CD14-positive monocyte (primary cell): ENCODE measurements around the gene SDHAF1. TPM values are rescaled to one million over a fixed set of nuclear protein-coding genes. Genes with fewer than 3 reads are reported as not detected.

Experiments
- DNase-seq, 3 donors: peaks; one replicate each; pipeline ENCODE4 v3.0.0-alpha.2; 2011 to 2022
- H2AFZ ChIP-seq: 2 replicates; pipeline ENCODE4 v1.6.0; 2012; ENCODE audit warnings: mild to moderate bottlenecking, low read depth, low read length, inconsistent platforms; ENCODE audit not compliant: insufficient read depth, poor library complexity, severe bottlenecking
- H3K27ac ChIP-seq, 2 donors: 1 replicate in 1 of 2; 2 replicates in 1 of 2; pipeline ENCODE4 v1.5.1; 2012 to 2013; ENCODE audit warnings: low read length in 2 of 2, control low read depth in 1 of 2, inconsistent platforms in 1 of 2, low read depth in 1 of 2, mild to moderate bottlenecking in 1 of 2
- H3K27me3 ChIP-seq, 2 donors: one replicate each; pipeline versions ENCODE4 v1.6.0 to v1.6.1; 2011 to 2013; ENCODE audit warnings: low read length in 2 of 2; ENCODE audit not compliant: control insufficient read depth in 2 of 2, insufficient read depth in 2 of 2
- H3K36me3 ChIP-seq, 2 donors: replicated peaks in 1 of 2; 1 replicate in 1 of 2; 2 replicates in 1 of 2; pipeline versions ENCODE4 v1.5.1 to v1.6.1; 2012 to 2013; ENCODE audit warnings: low read length in 2 of 2, control low read depth in 1 of 2, inconsistent platforms in 1 of 2, mild to moderate bottlenecking in 1 of 2; ENCODE audit not compliant: insufficient read depth in 2 of 2, control insufficient read depth in 1 of 2
- H3K4me1 ChIP-seq, 2 donors: 1 replicate in 1 of 2; 2 replicates in 1 of 2; pipeline versions ENCODE4 v1.5.1 to v1.6.1; 2012 to 2013; ENCODE audit warnings: low read length in 2 of 2, control low read depth in 1 of 2, inconsistent platforms in 1 of 2, mild to moderate bottlenecking in 1 of 2, moderate library complexity in 1 of 2; ENCODE audit not compliant: insufficient read depth in 2 of 2, control insufficient read depth in 1 of 2
- H3K4me2 ChIP-seq: replicated peaks from 2 replicates; pipeline ENCODE3; 2012; ENCODE audit warnings: low read length, moderate library complexity, mild to moderate bottlenecking; ENCODE audit not compliant: poor library complexity, severe bottlenecking; ENCODE audit errors: extremely low read depth
- H3K4me3 ChIP-seq, 3 experiments: fragments of 200-600 bp in 1 of 3; sonication (generic) in 1 of 3; replicated peaks in 1 of 3; 1 replicate in 2 of 3; 2 replicates in 1 of 3; pipeline ENCODE4 v1.5.1; 2011 to 2013; ENCODE audit warnings: low read length in 3 of 3, mild to moderate bottlenecking in 3 of 3, control low read depth in 2 of 3, low read depth in 2 of 3, inconsistent platforms in 1 of 3, moderate library complexity in 1 of 3
- H3K79me2 ChIP-seq: 2 replicates; pipeline ENCODE4 v1.6.0; 2012; ENCODE audit warnings: mild to moderate bottlenecking, control low read depth, inconsistent platforms, low read length, moderate library complexity; ENCODE audit not compliant: insufficient read depth
- H3K9ac ChIP-seq: 2 replicates; pipeline ENCODE4 v1.6.0; 2017; ENCODE audit warnings: low read length, mild to moderate bottlenecking; ENCODE audit not compliant: insufficient read depth, poor library complexity, severe bottlenecking
- H3K9me3 ChIP-seq, 2 donors: replicated peaks in 1 of 2; 1 replicate in 1 of 2; 2 replicates in 1 of 2; pipeline versions ENCODE4 v1.5.1 to v1.6.1; 2012 to 2013; ENCODE audit warnings: low read length in 2 of 2, control low read depth in 1 of 2; ENCODE audit not compliant: control insufficient read depth in 1 of 2, insufficient read depth in 1 of 2
- H4K20me1 ChIP-seq: 2 replicates; pipeline ENCODE4 v1.6.0; 2012; ENCODE audit warnings: mild to moderate bottlenecking, low read length, control low read depth, moderate library complexity; ENCODE audit not compliant: insufficient read depth
- H3K27ac Mint-ChIP-seq, 7 donors: one replicate each; pipeline ENCODE4 v1.8.0; 2020; ENCODE audit warnings: mild to moderate bottlenecking in 7 of 7, mixed read lengths in 7 of 7, moderate library complexity in 6 of 7, inconsistent platforms in 2 of 7
- H3K27me3 Mint-ChIP-seq, 3 donors: one replicate each; pipeline ENCODE4 v1.8.0; 2021 to 2022; ENCODE audit warnings: low read depth in 3 of 3, mild to moderate bottlenecking in 3 of 3, mixed read lengths in 3 of 3, moderate library complexity in 3 of 3, inconsistent platforms in 1 of 3
- H3K36me3 Mint-ChIP-seq, 2 donors: one replicate each; pipeline ENCODE4 v1.8.0; 2020; ENCODE audit warnings: mixed read lengths in 2 of 2, inconsistent platforms in 1 of 2, mild to moderate bottlenecking in 1 of 2
- H3K4me1 Mint-ChIP-seq: one replicate; pipeline ENCODE4 v1.8.0; 2020; ENCODE audit warnings: mild to moderate bottlenecking, mixed read lengths
- H3K4me3 Mint-ChIP-seq, 2 donors: one replicate each; pipeline ENCODE4 v1.8.0; 2020; ENCODE audit warnings: mild to moderate bottlenecking in 2 of 2, mixed read lengths in 2 of 2, moderate library complexity in 1 of 2
- H3K9me3 Mint-ChIP-seq, 7 donors: one replicate each; pipeline ENCODE4 v1.8.0; 2020 to 2022; ENCODE audit warnings: mixed read lengths in 7 of 7, mild to moderate bottlenecking in 6 of 7, moderate library complexity in 6 of 7, inconsistent platforms in 2 of 7
- CTCF ChIP-seq: fragments of 200-600 bp; IDR thresholded peaks from one replicate; pipeline ENCODE4 v1.8.0; 2022; ENCODE audit warnings: antibody characterized with exemption, mild to moderate bottlenecking
- WGBS: methylation state at CpG from one replicate; pipeline ENCODE4 v1.1.5; 2013; ENCODE audit warnings: missing lambda C conversion rate; ENCODE audit not compliant: insufficient coverage; 5-methylcytosine and 5-hydroxymethylcytosine counted together
- intact Hi-C, 2 donors: fragments of 100-400 bp; cut with micrococcal nuclease; formaldehyde crosslinking; loops; one replicate each; pipeline versions ENCODE4 v1.15.0 to v1.15.1; 2023
- polyA plus RNA-seq, 3 donors: library from polyadenylated mRNA; depleted of rRNA in 1 of 3; unstranded in 2 of 3; stranded (reverse) in 1 of 3; fragments of 300-500 nt in 2 of 3; fragments of >200 nt in 1 of 3; fragmentation: Illumina TruSeq in 2 of 3; gene quantifications; 1 replicate in 2 of 3; 2 replicates in 1 of 3; pipeline ENCODE4 v1.2.3, GENCODE V29; 2012 to 2021

SDHAF1 gene
- polyA plus RNA-seq, 3 donors: 10.4 to 26.9 (median 19.0) TPM

- Histone ChIP-seq H3K4me3 (peak overlapping the region in 1 of 3 experiments; percentile 46), H2AFZ (peak overlapping the region; percentile 53), H3K27ac (no peak overlapping the region), H3K9ac (peak overlapping the region; percentile 51), H3K27me3 (peaks cover 0 to 16% of the 10 kb centered on the region in 2 donors), H3K36me3 (no peaks in the 10 kb centered on the region), H3K4me1 (peaks cover 11 to 26% of the 10 kb centered on the region in 2 donors), H3K9me3 (no peaks in the 10 kb centered on the region), H4K20me1 (no peaks in the 10 kb centered on the region), H3K4me2 (peak overlapping the region; percentile 67), H3K79me2 (peaks cover 9% of the 10 kb centered on the region)
- Mint-ChIP-seq H3K4me3 (peak overlapping the region; percentile 53 to 71), H3K27ac (peak overlapping the region in 2 of 7 donors; percentile 27 to 82), H3K27me3 (peaks cover 17 to 25% (median 22%) of the 10 kb centered on the region in 3 donors), H3K4me1 (peaks cover 28% of the 10 kb centered on the region), H3K36me3 (peaks cover 7 to 8% of the 10 kb centered on the region in 2 donors), H3K9me3 (peaks cover 0 to 3% (median 0%) of the 10 kb centered on the region in 7 donors)
- DNase-seq: no peak
- no peak for TF ChIP-seq CTCF
- intact Hi-C loops: loop anchor here (5.0 kb wide), 4 partner anchors 42 to 253 kb away; partner anchors contain the start of genes HSPB6 (in 1 of the 2), PROSER3 (in 1 of the 2), TBCB (in 1 of the 2) and THAP8 (in 1 of the 2)
- 67% methylated on average over 14 of the region's 15 CpGs for WGBS
Observed at GRCh38 chr19:36009633-36010379, 14.8 kb downstream of the SDHAF1 start.

GRCh38 chr19:36010402-36010801 lies 15.4 kb downstream of the SDHAF1 start:
- Histone ChIP-seq H3K27me3 (peaks cover 0 to 16% of the 10 kb centered on the region in 2 donors), H3K9ac (no peak overlapping the region), H2AFZ (no peak overlapping the region), H3K4me1 (peaks cover 14 to 30% of the 10 kb centered on the region in 2 donors), H3K27ac (no peak overlapping the region), H3K4me2 (no peak overlapping the region), H3K4me3 (no peak overlapping the region), H3K9me3 (no peaks in the 10 kb centered on the region), H3K36me3 (no peaks in the 10 kb centered on the region), H4K20me1 (no peaks in the 10 kb centered on the region), H3K79me2 (peaks cover 14% of the 10 kb centered on the region)
- Mint-ChIP-seq H3K27ac (peak overlapping the region in 1 of 7 donors; percentile 82), H3K9me3 (peaks cover 0 to 3% (median 0%) of the 10 kb centered on the region in 7 donors), H3K4me1 (peaks cover 34% of the 10 kb centered on the region), H3K27me3 (peaks cover 17 to 25% (median 21%) of the 10 kb centered on the region in 3 donors), H3K4me3 (no peak overlapping the region), H3K36me3 (peaks cover 7 to 8% of the 10 kb centered on the region in 2 donors)
- 94% methylated on average over 11 of the region's 11 CpGs for WGBS
- DNase-seq: no peak
- intact Hi-C loops: loop anchor here (5.0 kb wide), 4 partner anchors 42 to 253 kb away; partner anchors contain the start of genes HSPB6 (in 1 of the 2), PROSER3 (in 1 of the 2), TBCB (in 1 of the 2) and THAP8 (in 1 of the 2)
- no peak for TF ChIP-seq CTCF
